Inflammatory macrophage treated with lipopolysaccharide for 1 hour (primary cell): ENCODE measurements around the gene WDR88.
"Not testable (repeated sequence)": the region's sequence is repeated elsewhere in the genome, so short reads cannot be mapped to it uniquely, and the experiment has no call there.

Source experiments
- DNase-seq, 2 donors: peaks; one replicate each; pipeline ENCODE4 v3.0.0-alpha.2; 2020 to 2022

WDR88 gene

DNA sequence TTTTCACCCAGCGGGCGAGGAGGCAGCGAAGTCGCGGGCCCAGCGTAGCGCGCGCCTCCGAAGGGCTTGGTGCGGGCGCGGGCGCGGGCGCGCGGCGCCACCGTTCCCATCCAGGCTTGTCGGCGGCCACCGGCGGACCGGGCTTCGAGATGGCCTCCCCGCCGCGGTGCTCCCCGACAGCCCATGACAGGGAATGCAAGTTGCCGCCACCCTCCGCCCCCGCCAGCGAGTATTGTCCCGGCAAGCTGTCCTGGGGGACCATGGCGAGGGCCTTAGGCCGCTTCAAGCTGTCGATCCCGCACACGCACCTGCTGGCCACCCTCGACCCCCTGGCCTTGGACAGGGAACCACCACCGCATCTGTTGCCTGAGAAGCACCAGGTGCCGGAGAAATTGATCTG is at the start of gene WDR88:
TSS of gene WDR88 (plus strand) at position 94 of the 400 bp plus-strand sequence. CDS start at position 150, 56 bp downstream.
- DNase-seq: no peak

- DNase-seq: no peak
Observed at GRCh38 chr19:33085570-33086128, 46.3 kb upstream of the WDR88 start.

GRCh38 chr19:33086955-33087354 is 45.0 kb upstream of the WDR88 start:
- no peak for DNase-seq

DNA sequence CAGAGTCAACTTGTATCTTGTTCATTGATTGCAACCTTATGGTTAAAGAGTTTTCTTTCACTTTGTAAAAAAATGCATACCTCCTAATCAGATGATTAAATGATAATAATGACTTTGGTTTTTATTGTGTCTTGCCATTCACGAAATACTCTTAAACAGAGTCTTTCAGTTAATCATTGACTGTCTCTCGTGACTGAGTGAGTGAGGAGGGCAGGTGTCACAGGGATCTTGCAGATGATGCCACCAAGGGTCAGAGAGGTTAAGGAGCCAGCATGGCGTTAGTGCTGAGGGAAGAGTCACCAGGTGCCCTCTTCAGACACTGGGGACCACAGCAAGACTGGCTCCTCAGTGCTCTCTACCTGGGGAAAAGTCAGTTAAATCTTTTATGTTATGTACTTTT is 42.9 kb upstream of the WDR88 start:
- DNase-seq: no peak

GRCh38 chr19:33090179-33090578 is 41.7 kb upstream of the WDR88 start:
- no peak for DNase-seq

DNA sequence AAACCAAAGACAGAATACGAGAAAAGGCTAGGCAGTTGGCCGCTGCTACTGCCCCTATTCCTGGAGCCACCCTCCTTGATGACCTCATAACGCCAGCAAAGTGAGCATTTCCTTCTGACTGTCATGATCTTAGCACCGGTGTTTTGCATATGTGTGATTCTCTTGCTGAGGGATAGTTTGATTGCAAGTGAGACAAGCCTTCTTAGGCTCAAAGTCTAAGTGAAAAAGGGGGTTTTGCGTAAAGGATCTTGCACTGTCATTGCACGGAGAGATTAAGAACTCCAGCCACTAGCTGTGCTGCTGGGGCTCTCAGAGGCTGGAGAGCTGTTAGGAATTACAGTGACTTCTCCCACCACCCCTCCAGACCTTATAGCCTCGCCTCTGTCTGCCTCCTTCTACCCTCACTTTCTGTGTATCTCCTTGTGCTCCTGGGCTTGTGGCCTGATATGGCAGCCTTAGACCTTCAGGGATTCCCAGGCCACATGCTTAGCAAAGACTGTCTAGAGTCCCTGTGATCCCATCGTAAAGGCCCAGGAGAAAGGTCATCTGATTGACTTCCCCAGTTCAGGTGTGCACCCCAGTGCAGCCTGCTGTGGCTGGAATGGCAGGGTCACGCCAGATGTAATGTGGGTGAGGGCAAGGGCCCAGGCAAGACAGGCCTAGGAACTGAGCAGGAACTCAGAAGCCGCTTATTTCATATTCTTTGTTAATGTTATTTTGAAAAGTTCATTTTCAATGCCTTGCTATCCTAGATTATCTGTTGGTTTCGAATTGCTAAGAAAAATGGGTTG is 38.3 kb upstream of the WDR88 start:
- DNase-seq: no peak

DNA sequence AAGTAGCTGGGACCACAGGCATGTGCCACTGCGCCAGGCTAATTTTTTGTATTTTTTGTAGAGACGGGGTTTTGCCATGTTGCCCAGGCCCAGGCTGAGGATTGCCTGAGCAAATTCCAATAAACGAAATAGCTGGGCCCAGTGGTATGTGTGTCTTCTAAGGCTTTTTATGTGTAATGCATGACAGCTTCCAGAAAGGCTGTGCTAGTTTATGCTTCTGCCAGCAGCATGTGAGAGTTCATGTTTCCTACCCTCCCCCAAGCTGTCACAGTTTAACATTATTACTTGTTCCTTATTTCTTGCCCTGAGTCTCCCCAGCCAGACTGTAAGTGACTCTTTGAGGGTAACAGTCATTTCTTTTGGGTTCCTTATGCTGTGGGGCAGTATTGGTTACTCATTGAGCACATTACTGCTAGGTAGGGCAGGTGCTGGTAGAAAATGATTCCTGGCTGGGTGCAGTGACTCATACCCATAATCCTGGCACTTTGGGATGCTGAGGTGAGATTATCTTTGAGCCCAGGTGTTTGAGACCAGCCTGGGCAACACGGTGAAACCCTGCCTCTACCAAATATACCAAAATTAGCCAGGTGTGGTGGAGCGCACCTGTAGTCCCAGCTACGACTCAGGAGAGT is 37.4 kb upstream of the WDR88 start:
- no peak for DNase-seq

- no peak for DNase-seq
Observed at GRCh38 chr19:33096005-33096404, 35.9 kb upstream of the WDR88 start.

GRCh38 chr19:33098055-33098534 is 33.8 kb upstream of the WDR88 start:
- no peak for DNase-seq

DNA sequence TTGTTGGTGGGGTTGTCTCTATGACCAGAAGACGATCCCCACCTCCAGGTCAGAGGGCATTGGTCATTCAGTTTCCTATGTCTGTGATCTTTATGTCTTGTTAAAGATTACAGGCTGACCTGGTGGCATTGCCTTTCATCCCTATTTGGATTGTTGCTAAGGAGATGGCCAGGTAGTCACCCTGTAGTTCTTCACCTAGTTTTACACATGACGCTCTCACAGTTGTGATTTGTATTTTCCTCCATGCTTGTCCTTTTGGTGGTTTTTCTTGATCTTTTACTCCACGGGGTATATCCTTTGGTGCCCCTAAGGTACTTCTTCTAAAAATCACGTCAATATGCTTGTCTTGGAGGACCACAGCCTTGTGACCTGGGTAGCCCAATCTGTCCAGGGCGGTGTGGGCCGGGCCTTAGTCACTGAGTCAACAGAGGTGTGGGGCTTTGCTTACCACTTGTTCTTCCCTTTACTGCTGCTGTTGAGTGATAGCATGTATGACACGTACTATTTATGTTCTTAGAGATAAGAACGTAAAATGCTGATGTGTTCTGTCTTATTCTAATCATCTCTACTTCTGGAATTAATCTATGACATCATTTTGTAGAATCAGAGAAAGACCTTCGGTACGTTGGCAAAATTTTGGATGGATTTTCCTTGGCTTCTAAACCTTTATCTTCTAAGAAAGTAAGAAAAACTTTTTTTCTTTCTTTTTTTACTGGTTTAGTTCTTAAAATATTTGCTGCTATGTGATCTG is 30.8 kb upstream of the WDR88 start:
- DNase-seq: no peak

- no peak for DNase-seq
Observed at GRCh38 chr19:33102893-33103292, 29.0 kb upstream of the WDR88 start.

- no peak for DNase-seq
Observed at GRCh38 chr19:33108161-33108560, 23.8 kb upstream of the WDR88 start.

GRCh38 chr19:33110137-33110910 is 21.6 kb upstream of the WDR88 start:
- DNase-seq: no peak

DNA sequence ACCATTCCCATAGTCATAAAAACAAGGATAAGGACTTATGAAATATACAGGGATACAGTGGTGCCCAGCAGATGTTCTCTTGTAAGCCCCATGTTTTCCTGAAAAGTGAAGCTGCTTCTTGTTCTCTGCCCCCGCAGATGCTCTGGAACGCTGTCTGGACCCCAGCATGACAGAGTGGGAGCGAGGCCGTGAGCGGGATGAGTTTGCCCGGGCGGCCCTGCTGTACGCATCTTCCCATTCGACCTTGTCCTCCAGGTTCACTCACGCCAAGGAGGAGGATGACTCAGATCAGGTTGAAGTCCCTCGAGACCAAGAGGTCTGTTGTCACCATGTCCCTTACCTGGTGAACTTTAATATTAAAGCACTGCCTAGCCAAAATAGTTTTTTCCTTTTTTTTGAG is 20.3 kb upstream of the WDR88 start:
- no peak for DNase-seq

- DNase-seq: no peak
Observed at GRCh38 chr19:33114312-33114711, 17.6 kb upstream of the WDR88 start.

DNA sequence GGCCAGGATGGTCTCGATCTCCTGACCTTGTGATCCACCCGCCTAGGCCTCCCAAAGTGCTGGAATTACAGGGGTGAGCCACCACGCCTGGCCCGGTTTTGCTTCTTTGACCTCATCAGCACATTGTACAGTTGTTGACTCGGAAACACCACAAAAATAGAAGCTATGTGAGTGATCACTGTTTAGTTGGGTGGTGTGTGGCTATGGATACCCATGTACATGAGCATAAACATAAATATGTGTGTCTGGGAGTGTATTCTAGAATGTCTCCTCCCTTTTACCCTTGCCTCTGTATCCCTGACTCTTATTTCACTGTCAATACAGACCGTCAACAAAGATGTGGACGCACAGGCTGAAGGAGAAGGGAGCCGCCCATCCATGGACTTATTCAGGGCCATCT is 14.4 kb upstream of the WDR88 start:
- DNase-seq: no peak

DNA sequence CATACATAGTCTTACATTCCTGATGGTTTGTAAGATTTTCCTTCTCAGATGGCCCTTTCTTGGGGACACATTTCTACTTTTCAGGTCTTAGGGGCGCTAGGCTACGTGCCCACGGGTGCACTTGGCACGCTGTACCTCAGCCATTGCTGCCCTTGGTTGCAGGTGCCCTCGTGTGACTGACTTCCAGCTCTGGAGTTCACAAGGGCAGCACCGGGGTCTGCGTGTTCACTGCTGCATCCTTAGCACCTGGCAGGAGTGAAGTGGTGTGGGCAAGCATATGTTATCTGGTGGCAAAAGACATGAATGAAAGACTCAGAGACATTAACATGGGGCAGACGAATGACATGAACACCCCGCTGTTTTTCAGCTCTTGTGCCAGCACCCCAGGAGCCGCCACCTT is 13.3 kb upstream of the WDR88 start:
- DNase-seq: no peak

DNA sequence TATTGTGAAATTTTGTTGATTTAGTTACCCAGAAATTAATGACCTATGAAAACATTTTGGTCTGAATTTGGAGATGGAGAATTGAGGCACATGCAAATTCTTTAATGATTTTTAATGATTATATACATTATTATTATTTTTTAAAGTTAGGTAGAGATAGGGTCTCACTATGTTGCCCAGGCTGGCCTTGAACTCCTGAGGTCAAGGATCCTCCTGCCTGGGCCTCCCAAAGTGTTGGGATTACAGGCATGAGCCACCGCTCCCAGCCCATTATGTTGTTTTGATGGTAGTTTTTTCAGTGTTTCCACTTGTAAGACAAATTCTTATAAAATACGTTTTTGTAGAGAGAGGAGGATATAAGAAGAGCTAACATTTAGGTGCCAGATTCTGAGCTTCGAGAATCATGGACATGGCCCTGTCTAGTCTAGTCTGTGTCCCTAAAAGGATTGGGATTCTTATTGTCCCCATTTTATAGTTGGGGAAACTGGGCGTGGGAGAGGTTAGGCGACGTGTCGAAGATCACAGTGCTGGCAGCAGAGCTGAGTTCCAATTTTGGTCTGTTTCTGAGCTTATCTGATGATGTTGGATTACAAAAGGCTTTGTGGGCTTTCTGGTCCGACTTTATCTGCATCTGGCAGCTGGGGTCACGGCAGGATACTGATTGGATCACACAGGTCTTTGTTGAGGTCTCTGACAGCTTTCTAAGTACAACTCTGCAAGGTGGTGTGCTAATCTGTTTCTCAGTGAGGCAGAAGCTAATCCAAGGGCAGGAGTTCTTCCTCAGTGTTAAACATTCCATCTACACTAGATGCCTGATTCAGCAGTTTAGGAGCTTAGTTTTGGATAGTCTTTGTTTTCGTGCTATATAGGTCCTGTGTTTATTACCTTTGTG is 7.5 kb upstream of the WDR88 start:
- no peak for DNase-seq

- peak; percentile 45 to 67 for DNase-seq
Observed at GRCh38 chr19:33125929-33126388, 6.0 kb upstream of the WDR88 start.

- DNase-seq: not testable (repeated sequence)
Observed at GRCh38 chr19:33126712-33127111, 5.2 kb upstream of the WDR88 start.

DNA sequence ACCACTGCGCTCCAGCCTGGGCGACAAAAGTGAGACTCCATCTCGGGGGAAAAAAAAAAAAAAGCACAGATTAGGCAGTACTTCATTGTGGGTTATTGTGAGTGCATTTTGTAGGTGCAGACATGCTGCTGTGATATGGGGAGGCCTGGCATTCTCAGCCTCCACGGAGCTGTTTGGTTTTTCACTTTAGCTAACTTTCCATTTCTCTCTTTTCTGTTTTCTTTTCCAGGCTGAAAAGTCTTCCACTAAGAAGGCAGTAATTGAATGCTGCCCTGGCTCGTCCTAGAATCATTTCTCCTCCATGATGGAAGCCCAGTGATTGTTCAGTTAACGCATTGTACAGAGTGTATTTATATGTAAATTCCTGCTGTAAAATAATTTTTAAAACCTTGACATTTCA is 2.0 kb upstream of the WDR88 start:
- no peak for DNase-seq
